IMR-90 (cell line): ENCODE results near the gene RAI1. TPM values are rescaled to one million over a fixed set of nuclear protein-coding genes. Genes with fewer than 3 reads are reported as not detected.

ENCODE experiments used
- ATAC-seq: fragments of 200-7000 bp; cut with Tn5 transposase; 2 replicates; pipeline ENCODE4 v1.9.1; 2020; ENCODE audit warnings: low read depth, mild to moderate bottlenecking, moderate library complexity
- BruUV-seq: library from RNA; stranded (reverse); fragments of 400-500 nt; replicated peaks from 2 replicates; lab custom pipeline; 2021; lab: Mats Ljungman, UMichigan
- CTCF ChIA-PET: fragments of 300-600 bp; formaldehyde crosslinking; extraction: SDS; loops from one replicate; lab custom pipeline; 2021; ENCODE audit warnings: antibody characterized with exemption; lab: Yijun Ruan, JAX
- POLR2A ChIA-PET: fragments of 300-600 bp; sonication (Branson Sonifier 250); formaldehyde crosslinking; loops from one replicate; lab custom pipeline; 2022; ENCODE audit warnings: antibody characterized with exemption; ENCODE audit not compliant: unreplicated experiment; lab: Charles Lee
- DNase-seq: peaks from one replicate; pipeline ENCODE4 v3.0.0; 2013
- H2AFZ ChIP-seq: replicated peaks from 2 replicates; pipeline ENCODE3; 2013; ENCODE audit warnings: low read length, mild to moderate bottlenecking; ENCODE audit not compliant: poor library complexity
- H2AK5ac ChIP-seq: 2 replicates; pipeline ENCODE4 v1.6.1; 2013; ENCODE audit warnings: low read depth, low read length, inconsistent platforms
- H2AK9ac ChIP-seq: replicated peaks from 2 replicates; pipeline ENCODE3; 2013; ENCODE audit warnings: mild to moderate bottlenecking, low read depth, low read length, moderate library complexity; ENCODE audit not compliant: poor library complexity
- H2BK120ac ChIP-seq: 2 replicates; pipeline ENCODE4 v1.6.1; 2013; ENCODE audit warnings: low read depth, low read length, inconsistent platforms
- H2BK15ac ChIP-seq: 3 replicates; pipeline ENCODE4 v1.6.1; 2013; ENCODE audit warnings: low read depth, low read length, inconsistent platforms
- H2BK20ac ChIP-seq: 2 replicates; pipeline ENCODE4 v1.6.1; 2013; ENCODE audit warnings: low read depth, mild to moderate bottlenecking, inconsistent platforms, low read length, moderate library complexity
- H2BK5ac ChIP-seq: 2 replicates; pipeline ENCODE4 v1.6.1; 2013; ENCODE audit warnings: mild to moderate bottlenecking, low read depth, low read length, inconsistent platforms; ENCODE audit not compliant: poor library complexity, severe bottlenecking
- H3K14ac ChIP-seq: replicated peaks from 2 replicates; pipeline ENCODE4 v1.6.1; 2013; ENCODE audit warnings: low read depth, low read length, inconsistent platforms
- H3K18ac ChIP-seq: 2 replicates; pipeline ENCODE4 v1.6.1; 2013; ENCODE audit warnings: low read depth, low read length, control low read depth
- H3K23ac ChIP-seq: 2 replicates; pipeline ENCODE4 v1.6.1; 2013; ENCODE audit warnings: low read depth, low read length, inconsistent platforms
- H3K27ac ChIP-seq: 2 replicates; pipeline ENCODE4 v1.5.1; 2013; ENCODE audit warnings: mild to moderate bottlenecking, control low read depth, low read length; ENCODE audit not compliant: insufficient read depth
- H3K27me3 ChIP-seq: 2 replicates; pipeline ENCODE4 v1.6.1; 2013; ENCODE audit warnings: low read length; ENCODE audit not compliant: control insufficient read depth, insufficient read depth
- H3K36me3 ChIP-seq: 2 replicates; pipeline ENCODE4 v1.6.1; 2013; ENCODE audit warnings: low read length, mixed read lengths; ENCODE audit not compliant: control insufficient read depth, insufficient read depth
- H3K4ac ChIP-seq: 2 replicates; pipeline ENCODE4 v1.6.1; 2013; ENCODE audit warnings: low read depth, low read length, inconsistent platforms
- H3K4me1 ChIP-seq: 2 replicates; pipeline ENCODE4 v1.6.1; 2013; ENCODE audit warnings: low read length, mixed read lengths; ENCODE audit not compliant: control insufficient read depth, insufficient read depth
- H3K4me2 ChIP-seq: 2 replicates; pipeline ENCODE4 v1.6.1; 2013; ENCODE audit warnings: low read depth, mild to moderate bottlenecking, control low read depth, low read length, moderate library complexity
- H3K4me3 ChIP-seq: 2 replicates; pipeline ENCODE4 v1.5.1; 2013; ENCODE audit warnings: low read depth, mild to moderate bottlenecking, control low read depth, low read length, moderate library complexity; ENCODE audit not compliant: insufficient read depth
- H3K56ac ChIP-seq: 2 replicates; pipeline ENCODE4 v1.6.1; 2013; ENCODE audit warnings: low read length, inconsistent platforms; ENCODE audit not compliant: insufficient read depth; ENCODE audit errors: extremely low read depth
- H3K79me1 ChIP-seq, 2 experiments: 2 replicates each; pipeline ENCODE4 v1.6.1; 2013; ENCODE audit warnings: low read length in 2 of 2, inconsistent platforms in 1 of 2, low read depth in 1 of 2
- H3K9ac ChIP-seq: 2 replicates; pipeline ENCODE4 v1.6.1; 2013; ENCODE audit warnings: low read depth, low read length, control low read depth
- H3K9me1 ChIP-seq: 2 replicates; pipeline ENCODE4 v1.6.1; 2013; ENCODE audit warnings: low read length, inconsistent platforms; ENCODE audit not compliant: insufficient read depth
- H3K9me3 ChIP-seq: 2 replicates; pipeline ENCODE4 v1.6.1; 2013; ENCODE audit warnings: low read length; ENCODE audit not compliant: control insufficient read depth, insufficient read depth
- H4K20me1 ChIP-seq: 2 replicates; pipeline ENCODE4 v1.6.1; 2013; ENCODE audit warnings: low read length, inconsistent platforms; ENCODE audit not compliant: insufficient read depth
- H4K5ac ChIP-seq: 2 replicates; pipeline ENCODE4 v1.6.1; 2013; ENCODE audit warnings: mild to moderate bottlenecking, low read depth, low read length, control low read depth
- H4K8ac ChIP-seq, 2 experiments: 2 replicates each; pipeline ENCODE4 v1.6.1; 2013; ENCODE audit warnings: low read depth in 2 of 2, low read length in 2 of 2, control low read depth in 1 of 2, inconsistent platforms in 1 of 2
- H4K91ac ChIP-seq: 2 replicates; pipeline ENCODE4 v1.6.1; 2013; ENCODE audit warnings: low read depth, low read length, inconsistent platforms; ENCODE audit not compliant: insufficient read depth
- BHLHE40 ChIP-seq: fragments of 150-350 bp; IDR thresholded peaks from 2 replicates; pipeline ENCODE4 v1.6.1; 2016; ENCODE audit warnings: mild to moderate bottlenecking, low read depth, low read length
- CEBPB ChIP-seq: IDR thresholded peaks from 2 replicates; pipeline ENCODE4 v1.6.1; 2012; ENCODE audit warnings: low read depth, low read length, improper control_type of control experiment
- CHD1 ChIP-seq: IDR thresholded peaks from 2 replicates; pipeline ENCODE4 v1.6.1; 2012; ENCODE audit warnings: low read depth, low read length, improper control_type of control experiment
- CTCF ChIP-seq: conservative IDR thresholded peaks from 2 replicates; pipeline ENCODE4 v1.5.1; 2012; ENCODE audit warnings: mild to moderate bottlenecking, low read depth, low read length, improper control_type of control experiment
- FOS ChIP-seq: fragments of 150-350 bp; IDR thresholded peaks from 2 replicates; pipeline ENCODE4 v1.6.1; 2016; ENCODE audit warnings: low read depth, low read length
- MAFK ChIP-seq: IDR thresholded peaks from 2 replicates; pipeline ENCODE4 v1.6.1; 2012; ENCODE audit warnings: low read depth, low read length, improper control_type of control experiment
- MAZ ChIP-seq: IDR thresholded peaks from 2 replicates; pipeline ENCODE4 v1.6.1; 2012; ENCODE audit warnings: low read depth, mild to moderate bottlenecking, low read length, improper control_type of control experiment, moderate library complexity, borderline replicate concordance
- MXI1 ChIP-seq: IDR thresholded peaks from 2 replicates; pipeline ENCODE4 v1.6.1; 2012; ENCODE audit warnings: low read depth, mild to moderate bottlenecking, low read length, moderate library complexity, borderline replicate concordance
- NFE2L2 ChIP-seq: fragments of 150-350 bp; IDR thresholded peaks from 2 replicates; pipeline ENCODE4 v1.6.1; 2016; ENCODE audit warnings: low read depth, mild to moderate bottlenecking, low read length
- POLR2A ChIP-seq: IDR thresholded peaks from 2 replicates; pipeline ENCODE4 v1.6.1; 2012; ENCODE audit warnings: mild to moderate bottlenecking, low read depth, low read length
- RAD21 ChIP-seq: IDR thresholded peaks from 2 replicates; pipeline ENCODE4 v1.6.1; 2012; ENCODE audit warnings: low read length, improper control_type of control experiment
- RCOR1 ChIP-seq: IDR thresholded peaks from 2 replicates; pipeline ENCODE4 v1.6.1; 2012; ENCODE audit warnings: mild to moderate bottlenecking, low read length, improper control_type of control experiment; ENCODE audit not compliant: insufficient replicate concordance
- RFX5 ChIP-seq: IDR thresholded peaks from 2 replicates; pipeline ENCODE4 v1.8.0; 2012; ENCODE audit warnings: low read depth, mild to moderate bottlenecking, low read length, moderate library complexity
- SMC3 ChIP-seq: fragments of 150-350 bp; IDR thresholded peaks from 2 replicates; pipeline ENCODE4 v1.6.1; 2016; ENCODE audit warnings: low read depth, mild to moderate bottlenecking, antibody characterized with exemption, low read length, moderate library complexity
- WGBS, 2 experiments: methylation state at CpG; one replicate each; pipeline versions ENCODE4 v1.1.5 to v1.1.7; 2013; ENCODE audit warnings: missing lambda C conversion rate in 2 of 2; ENCODE audit not compliant: insufficient read length in 1 of 2; ENCODE audit errors: extremely low coverage in 2 of 2; 5-methylcytosine and 5-hydroxymethylcytosine counted together
- dilution Hi-C: fragments of 300-500 bp; cut with HindIII; formaldehyde crosslinking; loops from one replicate; pipeline ENCODE4 v1.14.3; 2018; ENCODE audit warnings: low sequenced_read_pairs; ENCODE audit not compliant: unreplicated experiment
- in situ Hi-C: fragments of 300-500 bp; cut with MboI; formaldehyde crosslinking; loops from 3 replicates; pipeline ENCODE4 v1.14.3; 2019; ENCODE audit warnings: low sequenced_read_pairs, inconsistent platforms, mixed read lengths
- intact Hi-C: fragments of 100-400 bp; cut with micrococcal nuclease; formaldehyde crosslinking; loops from 2 replicates; pipeline ENCODE4 v1.10.0; 2022
- polyA plus RNA-seq, 3 experiments: library from polyadenylated mRNA; depleted of rRNA; stranded (reverse); fragments of >200 nt; gene quantifications; 2 replicates each; pipeline ENCODE4 v1.2.3, GENCODE V29; 2012; ENCODE audit warnings: low replicate concordance in 1 of 3
- total RNA-seq: library from RNA; depleted of rRNA; stranded (reverse); fragments of >200 nt; gene quantifications from 2 replicates; pipeline ENCODE4 v1.2.3, GENCODE V29; 2012
- TF ChIP-seq, protein P1 (sequence below): fragments of 150-350 bp; IDR thresholded peaks from 2 replicates; pipeline ENCODE4 v1.6.1; 2017; ENCODE audit warnings: mild to moderate bottlenecking, antibody characterized with exemption, low read length, low read depth
- TF ChIP-seq, protein P2 (sequence below): fragments of 150-350 bp; IDR thresholded peaks from 2 replicates; pipeline ENCODE4 v1.6.1; 2016; ENCODE audit warnings: low read depth, mild to moderate bottlenecking, low read length, moderate library complexity, borderline replicate concordance

Gene RAI1
- total and polyA plus RNA-seq, 2 of the 4 experiments (the other 2 are of a cell fraction) = 1.8 to 10.5 TPM

DNA sequence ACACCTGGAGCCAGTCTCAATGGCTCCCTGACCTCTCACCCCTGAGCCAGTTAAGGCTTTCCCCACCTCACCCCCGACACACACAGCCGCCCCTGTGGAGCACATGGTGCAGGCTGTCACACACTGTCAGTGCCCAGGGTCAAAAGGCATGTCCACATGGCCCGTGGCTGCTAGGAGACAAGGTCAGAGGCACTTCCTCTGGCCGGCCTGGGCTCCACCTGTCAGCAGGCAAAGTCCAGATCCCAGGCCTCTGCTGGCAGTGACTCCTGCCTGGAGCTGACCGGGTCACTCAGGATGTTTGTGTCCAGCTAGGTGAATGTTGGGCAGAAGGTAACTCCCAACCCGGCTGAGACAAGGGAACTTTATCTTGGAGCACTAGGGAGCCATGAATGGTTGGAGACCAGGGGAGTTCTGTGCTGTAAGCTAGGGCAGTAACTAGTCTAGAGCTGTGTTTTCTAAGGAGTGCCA, 149.5 kb downstream of the RAI1 start:
- Histone ChIP-seq H3K36me3 (peaks cover 15% of the 10 kb centered on the region; the same call in 1 of the 2 replicates), H3K4me1 (peaks cover 22% of the 10 kb centered on the region), H4K91ac (no peak overlapping the region), H3K9me3 (no peaks in the 10 kb centered on the region), H3K23ac (0 out of 2 replicates have a peak overlapping the region, but pooled peaks have one; percentile 9), H2BK20ac (no peak overlapping the region), H3K9me1 (peaks cover 23% of the 10 kb centered on the region), H3K4me3 (no peak overlapping the region), H2BK5ac (no peak overlapping the region), H3K4ac (no peak overlapping the region), H3K27me3 (no peaks in the 10 kb centered on the region), H2AFZ (no peak overlapping the region), H4K5ac (no peak overlapping the region), H4K20me1 (peaks cover 85% of the 10 kb centered on the region), H3K56ac (no peak overlapping the region), H3K9ac (no peak overlapping the region), H3K79me1 (peaks cover 26 to 87% of the 10 kb centered on the region in 2 experiments), H4K8ac (no peak overlapping the region), H2BK15ac (no peak overlapping the region), H3K18ac (no peak overlapping the region), H3K14ac (no peak overlapping the region), H2AK9ac (peak overlapping the region; percentile 3), H2BK120ac (no peak overlapping the region), H3K27ac (no peak overlapping the region), H3K4me2 (no peak overlapping the region), H2AK5ac (no peak overlapping the region)
- 53% methylated on average over 3 of the region's 6 CpGs; no CpG with 5 or more reads in 1 of the 2 experiments for WGBS, 2 experiments
- in situ Hi-C loops = no loop called here
- ChIA-PET POLR2A (no interaction called here), CTCF (no interaction called here)
- TF ChIP-seq, protein P1, sequence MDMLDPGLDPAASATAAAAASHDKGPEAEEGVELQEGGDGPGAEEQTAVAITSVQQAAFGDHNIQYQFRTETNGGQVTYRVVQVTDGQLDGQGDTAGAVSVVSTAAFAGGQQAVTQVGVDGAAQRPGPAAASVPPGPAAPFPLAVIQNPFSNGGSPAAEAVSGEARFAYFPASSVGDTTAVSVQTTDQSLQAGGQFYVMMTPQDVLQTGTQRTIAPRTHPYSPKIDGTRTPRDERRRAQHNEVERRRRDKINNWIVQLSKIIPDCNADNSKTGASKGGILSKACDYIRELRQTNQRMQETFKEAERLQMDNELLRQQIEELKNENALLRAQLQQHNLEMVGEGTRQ = no peak
- TF ChIP-seq NFE2L2 (no peak), CHD1 (no peak), RAD21 (no peak), MXI1 (no peak), CTCF (no peak), FOS (no peak), CEBPB (no peak), RCOR1 (no peak), POLR2A (no peak), SMC3 (no peak), RFX5 (no peak), MAFK (no peak), BHLHE40 (no peak), MAZ (no peak)
- TF ChIP-seq, protein P2, sequence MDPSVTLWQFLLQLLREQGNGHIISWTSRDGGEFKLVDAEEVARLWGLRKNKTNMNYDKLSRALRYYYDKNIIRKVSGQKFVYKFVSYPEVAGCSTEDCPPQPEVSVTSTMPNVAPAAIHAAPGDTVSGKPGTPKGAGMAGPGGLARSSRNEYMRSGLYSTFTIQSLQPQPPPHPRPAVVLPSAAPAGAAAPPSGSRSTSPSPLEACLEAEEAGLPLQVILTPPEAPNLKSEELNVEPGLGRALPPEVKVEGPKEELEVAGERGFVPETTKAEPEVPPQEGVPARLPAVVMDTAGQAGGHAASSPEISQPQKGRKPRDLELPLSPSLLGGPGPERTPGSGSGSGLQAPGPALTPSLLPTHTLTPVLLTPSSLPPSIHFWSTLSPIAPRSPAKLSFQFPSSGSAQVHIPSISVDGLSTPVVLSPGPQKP = no peak
- ATAC-seq = no peak
- BruUV-seq = no TSS peak
- dilution Hi-C loops = no loop called here
- intact Hi-C loops = no loop called here
- DNase-seq = no peak
